ENCODE results near the gene GOLIM4.

DNA sequence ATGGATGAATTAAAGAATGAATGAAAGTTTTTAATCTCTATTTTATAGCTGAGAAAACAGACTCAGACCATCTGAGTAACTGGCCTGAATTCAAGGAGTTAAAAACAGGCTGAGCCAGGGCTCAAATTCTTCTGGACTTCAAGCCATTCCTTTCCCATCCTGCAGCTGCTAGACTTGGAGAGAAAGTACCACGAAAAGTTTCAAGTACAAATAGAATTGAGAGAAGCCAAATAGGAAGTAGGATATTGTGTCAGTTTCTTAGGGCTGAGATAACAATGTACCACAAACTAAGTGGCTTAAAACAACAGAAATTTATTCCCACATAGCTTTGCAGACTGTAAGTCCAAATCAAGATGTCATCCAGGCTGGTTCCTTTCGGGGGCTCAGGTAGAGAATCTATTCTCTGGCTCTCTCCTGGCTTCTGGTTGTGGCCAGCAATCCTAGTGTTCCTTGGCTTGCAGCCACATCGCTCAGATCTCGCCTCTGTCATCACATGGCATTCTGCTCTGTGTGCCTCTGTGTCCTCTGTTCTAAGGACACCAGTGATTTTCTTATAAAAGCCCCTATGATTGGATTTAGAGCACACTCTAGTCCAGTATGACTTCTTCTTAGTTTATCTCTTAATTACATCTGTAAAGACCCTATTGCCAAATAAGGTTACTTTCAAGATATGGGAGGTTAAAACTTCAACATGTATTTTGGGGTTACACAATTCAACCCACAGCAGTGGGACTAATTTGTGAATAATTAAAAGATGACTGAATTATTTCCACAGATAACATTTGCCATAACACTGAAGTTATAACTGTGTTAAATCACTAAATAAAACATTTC lies 25.7 kb upstream of the GOLIM4 start:
- TF ChIP-seq POLR2A (IDR thresholded peaks at IDR 0.05) (no peak), CTCF (IDR thresholded peaks at IDR 0.05) (no peak)
